WI38 (cell line): Measurements from ENCODE around the gene ZNF862.
"Not testable (repeated sequence)": the region's sequence is repeated elsewhere in the genome, so short reads cannot be mapped to it uniquely, and the experiment has no call there.

ENCODE experiments used
- H3K4me3 ChIP-seq: 2 replicates; pipeline ENCODE4 v1.5.1; 2011; ENCODE audit warnings: low read depth, mild to moderate bottlenecking, control low read depth, low read length
- TF ChIP-seq, protein P1 (sequence below): IDR thresholded peaks from 2 replicates; pipeline ENCODE4 v1.5.1; 2012; ENCODE audit warnings: low read depth, mild to moderate bottlenecking, control low read depth, low read length

ZNF862 gene

DNA sequence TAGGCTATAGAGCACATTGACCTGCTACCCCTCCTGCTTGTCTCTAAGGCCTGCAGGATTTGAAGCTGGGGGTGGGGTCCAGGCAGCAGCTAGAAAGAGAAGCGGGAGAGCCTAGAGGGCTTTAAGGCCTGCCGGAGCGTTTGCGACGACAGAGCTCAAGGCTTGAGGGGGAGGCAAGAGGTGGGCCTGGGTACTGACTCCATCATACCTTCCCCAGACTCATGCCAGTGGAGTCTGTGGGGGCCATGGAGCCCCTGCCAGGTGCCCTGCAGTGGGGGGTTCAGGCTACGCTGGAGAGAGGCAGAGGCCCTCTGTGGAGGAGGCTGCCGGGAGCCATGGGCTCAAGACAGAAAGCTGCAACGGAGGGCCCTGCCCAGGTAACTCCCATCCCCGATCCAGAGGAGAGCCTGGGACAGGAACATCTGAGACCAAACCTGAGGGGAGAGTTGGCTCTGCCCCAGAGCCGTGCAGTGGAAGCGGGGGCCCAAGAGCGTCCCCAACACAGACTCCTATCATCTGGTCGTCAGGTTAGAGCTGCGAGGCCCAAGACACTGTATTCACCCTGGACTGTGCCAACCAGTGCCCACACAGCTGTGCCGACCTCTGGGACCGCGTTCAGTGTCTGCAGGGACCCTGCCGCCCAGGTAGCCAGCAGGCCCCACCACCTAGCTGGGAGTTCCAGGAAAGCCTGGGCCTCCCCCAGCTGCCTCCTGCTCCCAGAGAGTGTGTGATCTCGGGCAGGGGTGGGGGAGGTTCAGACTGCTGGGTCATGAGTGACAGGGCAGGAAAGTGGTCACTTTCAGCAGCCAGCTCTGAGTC is 13.2 kb upstream of the ZNF862 start:
- TF ChIP-seq, protein P1, sequence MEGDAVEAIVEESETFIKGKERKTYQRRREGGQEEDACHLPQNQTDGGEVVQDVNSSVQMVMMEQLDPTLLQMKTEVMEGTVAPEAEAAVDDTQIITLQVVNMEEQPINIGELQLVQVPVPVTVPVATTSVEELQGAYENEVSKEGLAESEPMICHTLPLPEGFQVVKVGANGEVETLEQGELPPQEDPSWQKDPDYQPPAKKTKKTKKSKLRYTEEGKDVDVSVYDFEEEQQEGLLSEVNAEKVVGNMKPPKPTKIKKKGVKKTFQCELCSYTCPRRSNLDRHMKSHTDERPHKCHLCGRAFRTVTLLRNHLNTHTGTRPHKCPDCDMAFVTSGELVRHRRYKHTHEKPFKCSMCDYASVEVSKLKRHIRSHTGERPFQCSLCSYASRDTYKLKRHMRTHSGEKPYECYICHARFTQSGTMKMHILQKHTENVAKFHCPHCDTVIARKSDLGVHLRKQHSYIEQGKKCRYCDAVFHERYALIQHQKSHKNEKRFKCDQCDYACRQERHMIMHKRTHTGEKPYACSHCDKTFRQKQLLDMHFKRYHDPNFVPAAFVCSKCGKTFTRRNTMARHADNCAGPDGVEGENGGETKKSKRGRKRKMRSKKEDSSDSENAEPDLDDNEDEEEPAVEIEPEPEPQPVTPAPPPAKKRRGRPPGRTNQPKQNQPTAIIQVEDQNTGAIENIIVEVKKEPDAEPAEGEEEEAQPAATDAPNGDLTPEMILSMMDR = no peak
- H3K4me3 ChIP-seq = no peak overlapping the region

DNA sequence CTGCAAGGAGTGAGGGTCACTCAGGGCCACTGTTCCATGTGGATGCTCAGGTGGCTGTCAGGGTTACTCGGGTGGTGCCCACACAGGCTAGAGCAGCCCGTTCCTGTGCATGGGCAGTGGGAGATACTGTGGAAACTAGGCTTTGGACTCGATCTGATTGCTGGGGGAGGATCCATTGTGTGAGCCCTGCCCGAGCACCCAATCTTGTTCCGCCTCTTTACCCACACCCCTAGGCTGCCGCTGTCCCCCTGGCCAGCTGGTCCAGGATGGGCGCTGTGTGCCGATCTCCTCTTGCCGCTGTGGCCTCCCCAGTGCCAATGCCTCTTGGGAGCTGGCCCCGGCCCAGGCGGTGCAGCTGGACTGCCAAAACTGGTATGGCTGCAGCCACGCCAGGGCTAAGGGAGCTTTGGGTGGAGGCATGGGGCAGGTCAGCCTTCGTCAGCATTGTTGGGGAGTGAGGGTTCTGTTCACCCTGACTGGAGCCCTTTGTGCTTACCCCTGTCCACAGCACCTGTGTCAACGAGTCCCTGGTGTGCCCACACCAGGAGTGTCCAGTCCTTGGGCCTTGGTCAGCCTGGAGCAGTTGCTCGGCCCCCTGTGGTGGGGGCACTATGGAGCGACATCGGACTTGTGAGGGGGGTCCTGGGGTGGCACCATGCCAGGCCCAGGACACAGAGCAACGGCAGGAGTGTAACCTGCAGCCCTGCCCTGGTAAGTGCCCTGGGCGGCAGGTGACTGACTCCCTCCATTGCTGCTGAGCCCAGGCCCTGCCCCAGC is 12.4 kb upstream of the ZNF862 start:
- TF ChIP-seq, protein P1 = no peak
- no peak overlapping the region for H3K4me3 ChIP-seq

DNA sequence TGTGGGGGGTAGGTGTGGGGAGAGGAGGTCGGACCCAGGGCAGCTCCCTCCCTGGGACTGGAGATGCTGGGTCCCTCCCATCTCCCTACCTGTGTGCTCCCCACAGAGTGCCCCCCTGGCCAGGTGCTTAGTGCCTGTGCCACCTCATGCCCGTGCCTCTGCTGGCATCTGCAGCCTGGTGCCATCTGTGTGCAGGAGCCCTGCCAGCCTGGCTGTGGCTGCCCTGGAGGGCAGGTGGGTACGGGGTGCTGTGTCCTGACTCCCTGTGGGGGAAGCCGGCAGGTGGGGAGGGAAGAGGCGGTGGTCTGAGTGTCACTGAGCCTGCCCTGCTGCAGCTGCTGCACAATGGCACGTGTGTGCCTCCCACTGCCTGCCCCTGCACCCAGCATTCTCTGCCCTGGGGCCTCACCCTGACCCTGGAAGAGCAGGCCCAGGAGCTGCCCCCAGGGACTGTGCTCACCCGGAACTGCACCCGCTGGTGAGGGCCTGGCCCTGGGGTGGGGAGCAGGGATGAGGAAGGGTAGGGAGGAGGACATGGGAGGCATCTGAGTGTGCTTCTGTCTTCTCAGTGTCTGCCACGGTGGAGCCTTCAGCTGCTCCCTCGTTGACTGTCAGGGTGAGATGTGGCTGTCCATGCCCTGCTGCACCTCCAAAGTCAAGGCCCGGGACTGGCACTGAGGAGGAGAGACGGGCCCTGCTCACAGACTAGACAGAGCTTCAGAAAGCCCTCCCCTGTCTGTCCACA is 11.7 kb upstream of the ZNF862 start:
- no peak overlapping the region for H3K4me3 ChIP-seq
- TF ChIP-seq, protein P1 = no peak

DNA sequence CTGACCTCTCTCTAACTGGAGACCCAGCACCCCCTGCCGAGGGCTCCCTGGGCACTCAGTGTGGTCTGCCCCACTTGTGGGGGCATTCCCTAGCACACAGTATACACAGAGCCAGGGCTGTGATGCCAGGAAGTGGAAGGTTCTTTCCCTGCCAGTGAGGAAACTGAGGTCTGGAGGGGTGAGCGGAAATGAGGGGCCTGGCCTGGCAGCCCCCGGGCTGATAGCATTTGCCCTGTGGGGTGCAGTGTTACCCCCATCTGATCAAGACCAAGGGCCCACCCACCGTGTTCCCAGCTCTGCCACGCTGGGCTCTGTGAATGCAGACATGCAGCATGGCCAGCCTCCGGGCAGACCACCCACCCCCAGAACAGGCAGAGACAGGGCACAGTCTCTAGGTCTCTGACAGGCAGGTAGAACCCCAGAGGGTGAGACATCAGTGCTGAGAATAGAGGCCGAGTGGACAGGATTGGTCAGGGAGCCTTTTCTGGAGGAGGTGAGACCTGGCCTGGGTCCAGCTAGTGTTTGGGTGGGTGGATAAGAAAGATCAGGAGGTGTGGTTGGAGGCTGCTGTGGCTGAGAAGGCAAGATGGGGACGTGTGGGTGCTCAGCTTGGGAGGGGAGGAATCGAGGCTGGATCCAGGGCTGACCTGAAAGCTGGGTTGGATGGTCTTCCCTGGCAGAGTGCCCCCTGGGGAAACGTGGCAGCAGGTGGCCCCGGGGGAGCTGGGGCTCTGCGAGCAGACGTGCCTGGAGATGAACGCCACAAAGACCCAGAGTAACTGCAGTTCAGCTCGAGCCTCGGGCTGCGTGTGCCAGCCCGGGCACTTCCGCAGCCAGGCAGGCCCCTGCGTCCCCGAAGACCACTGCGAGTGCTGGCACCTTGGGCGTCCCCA is 10.8 kb upstream of the ZNF862 start:
- TF ChIP-seq, protein P1 = no peak
- H3K4me3 ChIP-seq = no peak overlapping the region

DNA sequence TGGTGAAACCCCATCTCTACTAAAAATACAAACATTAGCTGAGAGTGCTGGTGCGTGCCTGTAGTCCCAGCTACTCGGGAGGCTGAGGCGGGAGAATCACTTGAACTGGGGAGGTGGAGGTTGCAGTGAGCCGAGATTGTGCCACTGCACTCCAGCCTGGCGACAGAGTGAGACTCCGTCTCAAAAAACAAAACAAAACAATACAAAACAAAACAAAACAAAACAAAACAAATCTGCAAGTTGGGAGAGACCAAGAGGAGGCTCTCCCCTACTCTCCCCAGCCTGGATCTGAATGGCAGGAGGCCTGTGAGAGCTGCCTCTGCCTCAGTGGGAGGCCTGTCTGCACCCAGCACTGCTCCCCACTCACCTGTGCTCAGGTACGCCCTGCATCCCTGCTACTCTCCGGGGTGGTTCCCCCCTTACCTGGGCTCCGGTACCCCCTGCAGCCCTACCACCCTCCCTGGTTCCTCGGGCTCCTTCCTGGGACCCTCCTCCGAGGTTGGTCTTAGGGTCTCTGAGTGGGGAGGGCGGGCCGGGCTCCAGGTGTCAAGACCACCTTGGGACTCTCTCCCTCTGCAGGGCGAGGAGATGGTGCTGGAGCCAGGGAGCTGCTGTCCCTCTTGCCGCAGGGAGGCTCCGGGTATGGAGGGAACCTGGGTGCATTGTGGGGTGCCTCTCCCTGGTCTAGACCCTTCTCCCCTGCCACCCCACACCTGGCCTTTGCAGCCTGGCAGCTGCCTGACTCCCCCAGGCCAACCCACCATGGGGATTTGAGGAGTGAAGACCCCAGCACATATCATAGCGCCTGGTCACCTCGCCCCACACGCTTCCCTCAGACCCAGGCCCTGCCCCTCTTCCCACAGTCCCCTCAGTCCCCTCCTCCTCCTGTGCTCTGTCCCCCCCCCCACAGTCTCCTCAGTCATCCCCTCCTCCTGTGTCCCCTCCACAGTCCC is 9.5 kb upstream of the ZNF862 start:
- H3K4me3 ChIP-seq = no peak overlapping the region
- TF ChIP-seq, protein P1 = no peak

DNA sequence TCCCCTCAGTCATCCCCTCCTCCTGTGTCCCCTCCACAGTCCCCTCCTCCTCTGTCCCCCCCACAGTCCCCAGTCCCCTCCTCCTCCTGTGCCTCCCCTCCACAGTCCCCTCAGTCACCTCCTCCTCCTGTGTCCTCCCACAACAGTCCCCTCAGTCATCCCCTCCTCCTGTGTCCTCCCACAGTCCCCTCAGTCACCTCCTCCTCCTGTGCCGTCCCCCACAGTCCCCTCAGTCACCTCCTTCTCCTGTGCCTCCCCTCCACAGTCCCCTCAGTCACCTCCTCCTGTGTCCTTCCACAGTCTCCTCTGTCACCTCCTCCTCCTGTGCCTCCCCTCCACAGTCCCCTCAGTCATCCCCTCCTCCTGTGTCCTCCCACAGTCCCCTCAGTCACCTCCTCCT is 7.6 kb upstream of the ZNF862 start:
- not testable (repeated sequence) for H3K4me3 ChIP-seq
